IMR-90 (cell line): ENCODE measurements around the gene CFAP70. TPM values are rescaled to one million over a fixed set of nuclear protein-coding genes. Genes with fewer than 3 reads are reported as not detected.
A peak's percentile ranks its signal among the peaks of the same experiment; 100 is the strongest.

ENCODE experiments used
- ATAC-seq: fragments of 200-7000 bp; cut with Tn5 transposase; 2 replicates; pipeline ENCODE4 v1.9.1; 2020; ENCODE audit warnings: low read depth, mild to moderate bottlenecking, moderate library complexity
- BruUV-seq: library from RNA; stranded (reverse); fragments of 400-500 nt; replicated peaks from 2 replicates; lab custom pipeline; 2021; lab: Mats Ljungman, UMichigan
- CTCF ChIA-PET: fragments of 300-600 bp; formaldehyde crosslinking; extraction: SDS; loops from one replicate; lab custom pipeline; 2021; ENCODE audit warnings: antibody characterized with exemption; lab: Yijun Ruan, JAX
- POLR2A ChIA-PET: fragments of 300-600 bp; sonication (Branson Sonifier 250); formaldehyde crosslinking; loops from one replicate; lab custom pipeline; 2022; ENCODE audit warnings: antibody characterized with exemption; ENCODE audit not compliant: unreplicated experiment; lab: Charles Lee
- DNase-seq: peaks from one replicate; pipeline ENCODE4 v3.0.0; 2013
- H2AFZ ChIP-seq: replicated peaks from 2 replicates; pipeline ENCODE3; 2013; ENCODE audit warnings: low read length, mild to moderate bottlenecking; ENCODE audit not compliant: poor library complexity
- H2AK5ac ChIP-seq: 2 replicates; pipeline ENCODE4 v1.6.1; 2013; ENCODE audit warnings: low read depth, low read length, inconsistent platforms
- H2AK9ac ChIP-seq: replicated peaks from 2 replicates; pipeline ENCODE3; 2013; ENCODE audit warnings: mild to moderate bottlenecking, low read depth, low read length, moderate library complexity; ENCODE audit not compliant: poor library complexity
- H2BK120ac ChIP-seq: 2 replicates; pipeline ENCODE4 v1.6.1; 2013; ENCODE audit warnings: low read depth, low read length, inconsistent platforms
- H2BK15ac ChIP-seq: 3 replicates; pipeline ENCODE4 v1.6.1; 2013; ENCODE audit warnings: low read depth, low read length, inconsistent platforms
- H2BK20ac ChIP-seq: 2 replicates; pipeline ENCODE4 v1.6.1; 2013; ENCODE audit warnings: low read depth, mild to moderate bottlenecking, inconsistent platforms, low read length, moderate library complexity
- H2BK5ac ChIP-seq: 2 replicates; pipeline ENCODE4 v1.6.1; 2013; ENCODE audit warnings: mild to moderate bottlenecking, low read depth, low read length, inconsistent platforms; ENCODE audit not compliant: poor library complexity, severe bottlenecking
- H3K14ac ChIP-seq: replicated peaks from 2 replicates; pipeline ENCODE4 v1.6.1; 2013; ENCODE audit warnings: low read depth, low read length, inconsistent platforms
- H3K18ac ChIP-seq: 2 replicates; pipeline ENCODE4 v1.6.1; 2013; ENCODE audit warnings: low read depth, low read length, control low read depth
- H3K23ac ChIP-seq: 2 replicates; pipeline ENCODE4 v1.6.1; 2013; ENCODE audit warnings: low read depth, low read length, inconsistent platforms
- H3K27ac ChIP-seq: 2 replicates; pipeline ENCODE4 v1.5.1; 2013; ENCODE audit warnings: mild to moderate bottlenecking, control low read depth, low read length; ENCODE audit not compliant: insufficient read depth
- H3K27me3 ChIP-seq: 2 replicates; pipeline ENCODE4 v1.6.1; 2013; ENCODE audit warnings: low read length; ENCODE audit not compliant: control insufficient read depth, insufficient read depth
- H3K36me3 ChIP-seq: 2 replicates; pipeline ENCODE4 v1.6.1; 2013; ENCODE audit warnings: low read length, mixed read lengths; ENCODE audit not compliant: control insufficient read depth, insufficient read depth
- H3K4ac ChIP-seq: 2 replicates; pipeline ENCODE4 v1.6.1; 2013; ENCODE audit warnings: low read depth, low read length, inconsistent platforms
- H3K4me1 ChIP-seq: 2 replicates; pipeline ENCODE4 v1.6.1; 2013; ENCODE audit warnings: low read length, mixed read lengths; ENCODE audit not compliant: control insufficient read depth, insufficient read depth
- H3K4me2 ChIP-seq: 2 replicates; pipeline ENCODE4 v1.6.1; 2013; ENCODE audit warnings: low read depth, mild to moderate bottlenecking, control low read depth, low read length, moderate library complexity
- H3K4me3 ChIP-seq: 2 replicates; pipeline ENCODE4 v1.5.1; 2013; ENCODE audit warnings: low read depth, mild to moderate bottlenecking, control low read depth, low read length, moderate library complexity; ENCODE audit not compliant: insufficient read depth
- H3K56ac ChIP-seq: 2 replicates; pipeline ENCODE4 v1.6.1; 2013; ENCODE audit warnings: low read length, inconsistent platforms; ENCODE audit not compliant: insufficient read depth; ENCODE audit errors: extremely low read depth
- H3K79me1 ChIP-seq, 2 experiments: 2 replicates each; pipeline ENCODE4 v1.6.1; 2013; ENCODE audit warnings: low read length in 2 of 2, inconsistent platforms in 1 of 2, low read depth in 1 of 2
- H3K9ac ChIP-seq: 2 replicates; pipeline ENCODE4 v1.6.1; 2013; ENCODE audit warnings: low read depth, low read length, control low read depth
- H3K9me1 ChIP-seq: 2 replicates; pipeline ENCODE4 v1.6.1; 2013; ENCODE audit warnings: low read length, inconsistent platforms; ENCODE audit not compliant: insufficient read depth
- H3K9me3 ChIP-seq: 2 replicates; pipeline ENCODE4 v1.6.1; 2013; ENCODE audit warnings: low read length; ENCODE audit not compliant: control insufficient read depth, insufficient read depth
- H4K20me1 ChIP-seq: 2 replicates; pipeline ENCODE4 v1.6.1; 2013; ENCODE audit warnings: low read length, inconsistent platforms; ENCODE audit not compliant: insufficient read depth
- H4K5ac ChIP-seq: 2 replicates; pipeline ENCODE4 v1.6.1; 2013; ENCODE audit warnings: mild to moderate bottlenecking, low read depth, low read length, control low read depth
- H4K8ac ChIP-seq, 2 experiments: 2 replicates each; pipeline ENCODE4 v1.6.1; 2013; ENCODE audit warnings: low read depth in 2 of 2, low read length in 2 of 2, control low read depth in 1 of 2, inconsistent platforms in 1 of 2
- H4K91ac ChIP-seq: 2 replicates; pipeline ENCODE4 v1.6.1; 2013; ENCODE audit warnings: low read depth, low read length, inconsistent platforms; ENCODE audit not compliant: insufficient read depth
- BHLHE40 ChIP-seq: fragments of 150-350 bp; IDR thresholded peaks from 2 replicates; pipeline ENCODE4 v1.6.1; 2016; ENCODE audit warnings: mild to moderate bottlenecking, low read depth, low read length
- CEBPB ChIP-seq: IDR thresholded peaks from 2 replicates; pipeline ENCODE4 v1.6.1; 2012; ENCODE audit warnings: low read depth, low read length, improper control_type of control experiment
- CHD1 ChIP-seq: IDR thresholded peaks from 2 replicates; pipeline ENCODE4 v1.6.1; 2012; ENCODE audit warnings: low read depth, low read length, improper control_type of control experiment
- CTCF ChIP-seq: conservative IDR thresholded peaks from 2 replicates; pipeline ENCODE4 v1.5.1; 2012; ENCODE audit warnings: mild to moderate bottlenecking, low read depth, low read length, improper control_type of control experiment
- FOS ChIP-seq: fragments of 150-350 bp; IDR thresholded peaks from 2 replicates; pipeline ENCODE4 v1.6.1; 2016; ENCODE audit warnings: low read depth, low read length
- MAFK ChIP-seq: IDR thresholded peaks from 2 replicates; pipeline ENCODE4 v1.6.1; 2012; ENCODE audit warnings: low read depth, low read length, improper control_type of control experiment
- MAZ ChIP-seq: IDR thresholded peaks from 2 replicates; pipeline ENCODE4 v1.6.1; 2012; ENCODE audit warnings: low read depth, mild to moderate bottlenecking, low read length, improper control_type of control experiment, moderate library complexity, borderline replicate concordance
- MXI1 ChIP-seq: IDR thresholded peaks from 2 replicates; pipeline ENCODE4 v1.6.1; 2012; ENCODE audit warnings: low read depth, mild to moderate bottlenecking, low read length, moderate library complexity, borderline replicate concordance
- NFE2L2 ChIP-seq: fragments of 150-350 bp; IDR thresholded peaks from 2 replicates; pipeline ENCODE4 v1.6.1; 2016; ENCODE audit warnings: low read depth, mild to moderate bottlenecking, low read length
- POLR2A ChIP-seq: IDR thresholded peaks from 2 replicates; pipeline ENCODE4 v1.6.1; 2012; ENCODE audit warnings: mild to moderate bottlenecking, low read depth, low read length
- RAD21 ChIP-seq: IDR thresholded peaks from 2 replicates; pipeline ENCODE4 v1.6.1; 2012; ENCODE audit warnings: low read length, improper control_type of control experiment
- RCOR1 ChIP-seq: IDR thresholded peaks from 2 replicates; pipeline ENCODE4 v1.6.1; 2012; ENCODE audit warnings: mild to moderate bottlenecking, low read length, improper control_type of control experiment; ENCODE audit not compliant: insufficient replicate concordance
- RFX5 ChIP-seq: IDR thresholded peaks from 2 replicates; pipeline ENCODE4 v1.8.0; 2012; ENCODE audit warnings: low read depth, mild to moderate bottlenecking, low read length, moderate library complexity
- USF2 ChIP-seq: fragments of 150-350 bp; IDR thresholded peaks from 2 replicates; pipeline ENCODE4 v1.6.1; 2017; ENCODE audit warnings: mild to moderate bottlenecking, antibody characterized with exemption, low read length, low read depth
- WGBS, 2 experiments: methylation state at CpG; one replicate each; pipeline versions ENCODE4 v1.1.5 to v1.1.7; 2013; ENCODE audit warnings: missing lambda C conversion rate in 2 of 2; ENCODE audit not compliant: insufficient read length in 1 of 2; ENCODE audit errors: extremely low coverage in 2 of 2; 5-methylcytosine and 5-hydroxymethylcytosine counted together
- dilution Hi-C: fragments of 300-500 bp; cut with HindIII; formaldehyde crosslinking; loops from one replicate; pipeline ENCODE4 v1.14.3; 2018; ENCODE audit warnings: low sequenced_read_pairs; ENCODE audit not compliant: unreplicated experiment
- in situ Hi-C: fragments of 300-500 bp; cut with MboI; formaldehyde crosslinking; loops from 3 replicates; pipeline ENCODE4 v1.14.3; 2019; ENCODE audit warnings: low sequenced_read_pairs, inconsistent platforms, mixed read lengths
- intact Hi-C: fragments of 100-400 bp; cut with micrococcal nuclease; formaldehyde crosslinking; loops from 2 replicates; pipeline ENCODE4 v1.10.0; 2022
- polyA plus RNA-seq, 3 experiments: library from polyadenylated mRNA; depleted of rRNA; stranded (reverse); fragments of >200 nt; gene quantifications; 2 replicates each; pipeline ENCODE4 v1.2.3, GENCODE V29; 2012; ENCODE audit warnings: low replicate concordance in 1 of 3
- total RNA-seq: library from RNA; depleted of rRNA; stranded (reverse); fragments of >200 nt; gene quantifications from 2 replicates; pipeline ENCODE4 v1.2.3, GENCODE V29; 2012
- TF ChIP-seq, protein P1 (sequence below): fragments of 150-350 bp; IDR thresholded peaks from 2 replicates; pipeline ENCODE4 v1.6.1; 2016; ENCODE audit warnings: low read depth, mild to moderate bottlenecking, low read length, moderate library complexity, borderline replicate concordance

The CFAP70 gene
- total and polyA plus RNA-seq, 2 of the 4 experiments (the other 2 are of a cell fraction): 0.15 to 0.18 TPM

GRCh38 chr10:73247509-73248258 lies 111.0 kb downstream of the CFAP70 start:
- H4K20me1 ChIP-seq: no peaks in the 10 kb centered on the region
- peak overlapping the region; percentile 57 for H3K27ac ChIP-seq
- H3K14ac ChIP-seq: peak overlapping the region; percentile 39
- no peak overlapping the region for H2BK15ac ChIP-seq
- H2BK5ac ChIP-seq: peak overlapping the region; percentile 63
- TSS peak; percentile 73 for BruUV-seq
- no peak overlapping the region for H3K18ac ChIP-seq
- H2AK9ac ChIP-seq: no peak overlapping the region
- peak overlapping the region; percentile 79 for H3K56ac ChIP-seq
- peaks cover 21 to 50% of the 10 kb centered on the region in 2 experiments for H3K79me1 ChIP-seq
- no peaks in the 10 kb centered on the region for H3K9me3 ChIP-seq
- ATAC-seq (no peak), DNase-seq (peak; percentile 33)
- H3K27me3 ChIP-seq: no peaks in the 10 kb centered on the region
- TF ChIP-seq CEBPB: no peak
- no peak for TF ChIP-seq CHD1
- no peak for TF ChIP-seq BHLHE40
- no peak for TF ChIP-seq FOS
- no peak for TF ChIP-seq RCOR1
- TF ChIP-seq RAD21: no peak
- TF ChIP-seq NFE2L2: no peak
- TF ChIP-seq, protein P1, sequence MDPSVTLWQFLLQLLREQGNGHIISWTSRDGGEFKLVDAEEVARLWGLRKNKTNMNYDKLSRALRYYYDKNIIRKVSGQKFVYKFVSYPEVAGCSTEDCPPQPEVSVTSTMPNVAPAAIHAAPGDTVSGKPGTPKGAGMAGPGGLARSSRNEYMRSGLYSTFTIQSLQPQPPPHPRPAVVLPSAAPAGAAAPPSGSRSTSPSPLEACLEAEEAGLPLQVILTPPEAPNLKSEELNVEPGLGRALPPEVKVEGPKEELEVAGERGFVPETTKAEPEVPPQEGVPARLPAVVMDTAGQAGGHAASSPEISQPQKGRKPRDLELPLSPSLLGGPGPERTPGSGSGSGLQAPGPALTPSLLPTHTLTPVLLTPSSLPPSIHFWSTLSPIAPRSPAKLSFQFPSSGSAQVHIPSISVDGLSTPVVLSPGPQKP: no peak
- no peak for TF ChIP-seq MAZ
- TF ChIP-seq CTCF: no peak
- TF ChIP-seq USF2: no peak
- no peak for TF ChIP-seq MAFK
- TF ChIP-seq MXI1: no peak
- no peak for TF ChIP-seq RFX5
- TF ChIP-seq POLR2A: no peak
- CTCF ChIA-PET: interaction anchor here (1.2 kb wide), 1 partner anchor 18 kb away, joined by 3 read pairs; no protein-coding TSS in a partner anchor
- H2BK20ac ChIP-seq: no peak overlapping the region
- peaks cover 10% of the 10 kb centered on the region for H3K4me1 ChIP-seq
- peak overlapping the region; percentile 68; the same call in 1 of the 2 replicates for H3K4ac ChIP-seq
- H2AFZ ChIP-seq: peak overlapping the region; percentile 88
- 0 out of 2 replicates have a peak overlapping the region, but pooled peaks have one; percentile 17 for H3K23ac ChIP-seq
- intact Hi-C loops (no loop called here), dilution Hi-C loops (no loop called here), in situ Hi-C loops (no loop called here)
- H2BK120ac ChIP-seq: no peak overlapping the region
- peaks cover 3% of the 10 kb centered on the region; the same call in 1 of the 2 replicates for H3K9me1 ChIP-seq
- H4K91ac ChIP-seq: peak overlapping the region; percentile 30; the same call in 1 of the 2 replicates
- H3K36me3 ChIP-seq: peaks cover 18% of the 10 kb centered on the region
- no CpG with 5 or more reads among the region's 4 CpGs for WGBS, 2 experiments
- peak overlapping the region; percentile 85 to 95 for H4K8ac ChIP-seq
- peak overlapping the region; percentile 88 for H3K4me3 ChIP-seq
- H3K4me2 ChIP-seq: peak overlapping the region; percentile 67
- H2AK5ac ChIP-seq: 0 out of 2 replicates have a peak overlapping the region, but pooled peaks have one; percentile 31
- peak overlapping the region; percentile 79 for H3K9ac ChIP-seq
- H4K5ac ChIP-seq: peak overlapping the region; percentile 36
- POLR2A ChIA-PET: no interaction called here
